Measurements from ENCODE around the gene MRPL54.

MRPL54 gene

GRCh38 chr19:3770136-3770999, 7.9 kb downstream of the MRPL54 start:
- DNase-seq = no peak

DNA sequence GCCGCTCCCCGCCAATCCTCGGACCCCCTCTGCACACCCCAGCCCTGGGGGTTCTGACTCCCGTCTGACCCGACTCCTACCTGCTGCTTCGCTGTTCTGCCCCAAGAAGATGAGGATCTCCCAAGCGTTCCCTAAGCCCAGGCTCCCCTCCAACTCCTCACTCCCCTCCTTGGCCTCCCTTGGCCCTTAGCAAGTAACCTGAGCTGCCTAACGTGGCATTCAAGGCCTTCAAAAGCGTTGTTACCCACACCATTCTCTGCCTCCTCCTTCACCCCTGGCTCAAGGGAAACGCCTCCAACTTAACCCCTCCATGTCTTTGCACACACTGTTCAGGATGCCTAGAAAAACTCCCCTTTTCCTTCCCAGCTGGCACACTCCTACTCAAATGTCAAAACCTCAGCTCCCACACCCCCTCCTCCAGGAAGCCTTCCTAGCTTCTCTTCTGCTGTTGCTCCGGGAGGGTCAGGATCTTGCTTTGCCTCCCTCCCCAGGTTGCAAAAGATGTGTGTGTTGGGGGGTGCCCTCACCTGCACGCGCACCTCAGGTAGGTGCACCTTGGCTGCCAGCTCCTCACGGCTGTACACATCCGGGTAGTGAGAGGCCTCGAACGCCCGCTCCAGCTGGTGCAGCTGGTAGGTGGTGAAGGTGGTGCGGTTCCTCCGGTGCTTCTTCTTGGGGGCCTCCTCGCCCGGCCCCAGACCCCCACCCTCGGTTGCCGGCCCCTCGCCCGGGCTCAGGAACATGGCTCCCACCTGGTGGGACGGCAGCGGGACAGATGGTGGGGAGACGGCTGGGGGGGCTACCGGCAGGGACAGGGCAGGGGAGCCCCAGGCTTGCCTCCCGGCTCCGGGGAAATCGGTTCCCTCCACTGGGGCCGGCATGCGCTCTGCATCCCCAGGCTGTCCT, 8.8 kb downstream of the MRPL54 start:
- no peak for DNase-seq

DNA sequence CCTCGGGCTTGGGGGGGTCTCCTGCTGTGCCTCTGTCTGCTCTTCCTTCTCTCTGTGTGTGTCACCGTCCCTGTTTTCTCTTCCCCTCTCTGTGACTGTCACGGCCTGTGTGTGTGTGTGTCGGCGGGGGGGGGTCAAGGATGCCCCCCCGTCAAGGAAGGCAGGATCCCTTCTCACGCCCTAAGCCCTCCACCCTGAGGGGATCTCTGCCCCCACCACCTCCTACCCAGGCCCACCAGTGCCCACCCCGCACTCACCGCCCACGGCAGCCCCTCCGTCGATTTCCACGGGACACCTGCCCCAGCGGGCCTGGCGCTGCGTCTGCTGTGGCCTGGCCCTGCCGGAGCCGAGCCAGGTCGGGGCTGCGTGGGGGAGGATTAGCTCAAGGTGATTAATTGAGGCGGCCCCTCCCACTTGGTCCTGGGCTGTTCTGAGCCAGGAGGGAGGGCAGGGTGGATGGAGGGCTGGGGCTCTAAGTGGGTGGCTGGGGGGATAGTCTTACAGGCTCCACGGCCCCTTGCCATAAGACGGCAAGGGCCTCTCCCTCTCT, 9.5 kb downstream of the MRPL54 start, which contains the start of gene RAX2:
Gene RAX2 (minus strand): TSS at position 323 of the 550 bp plus-strand sequence. CDS start 486 bp downstream, outside the sequence.
- no peak for DNase-seq

- DNase-seq = no peak
These were observed 11.5 kb downstream of the MRPL54 start for GRCh38 chr19:3773814-3774515.

- DNase-seq = no peak
These were observed 12.3 kb downstream of the MRPL54 start for GRCh38 chr19:3774621-3775373.

DNA sequence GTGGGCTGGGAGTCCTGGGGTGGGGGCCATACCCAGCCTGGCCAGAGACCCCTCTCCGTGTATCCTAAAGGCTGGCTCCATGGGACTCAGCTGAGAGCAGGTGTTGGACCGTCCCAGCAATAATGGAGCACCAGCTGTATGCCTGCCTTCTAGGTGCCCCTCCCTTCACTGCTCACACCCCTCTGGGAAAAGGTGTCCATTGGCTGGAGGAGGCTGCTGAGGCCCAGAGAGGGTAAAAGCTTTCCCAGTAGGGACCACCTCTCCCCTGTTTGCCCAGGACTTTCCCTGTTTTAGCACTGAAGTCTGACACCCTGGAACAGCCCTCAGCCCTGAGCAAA, 12.9 kb downstream of the MRPL54 start:
- no peak for DNase-seq

DNA sequence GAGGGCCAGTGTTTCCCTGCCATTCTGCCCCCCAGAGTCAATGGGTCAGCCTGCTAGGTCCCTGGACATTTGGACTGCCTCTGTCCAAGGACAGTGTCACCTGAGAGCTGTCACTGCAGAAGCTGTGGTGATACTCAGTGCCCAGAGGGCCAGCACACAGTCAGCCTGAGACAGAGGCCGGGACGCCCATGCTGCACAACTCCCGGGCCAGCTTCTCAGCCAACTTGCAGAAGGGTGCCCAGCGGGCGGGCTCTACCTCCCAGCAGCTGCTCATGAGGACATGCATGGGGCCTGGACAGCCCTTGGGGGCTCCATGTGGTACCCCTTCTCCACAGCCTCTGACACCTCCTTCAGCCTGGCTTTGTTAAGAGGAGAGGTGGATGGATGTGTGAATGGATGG, 13.3 kb downstream of the MRPL54 start:
- DNase-seq = no peak

GRCh38 chr19:3776479-3777040, 14.1 kb downstream of the MRPL54 start:
- no peak for DNase-seq

- DNase-seq = no peak
These were observed 15.8 kb downstream of the MRPL54 start for GRCh38 chr19:3778104-3778867.

DNA sequence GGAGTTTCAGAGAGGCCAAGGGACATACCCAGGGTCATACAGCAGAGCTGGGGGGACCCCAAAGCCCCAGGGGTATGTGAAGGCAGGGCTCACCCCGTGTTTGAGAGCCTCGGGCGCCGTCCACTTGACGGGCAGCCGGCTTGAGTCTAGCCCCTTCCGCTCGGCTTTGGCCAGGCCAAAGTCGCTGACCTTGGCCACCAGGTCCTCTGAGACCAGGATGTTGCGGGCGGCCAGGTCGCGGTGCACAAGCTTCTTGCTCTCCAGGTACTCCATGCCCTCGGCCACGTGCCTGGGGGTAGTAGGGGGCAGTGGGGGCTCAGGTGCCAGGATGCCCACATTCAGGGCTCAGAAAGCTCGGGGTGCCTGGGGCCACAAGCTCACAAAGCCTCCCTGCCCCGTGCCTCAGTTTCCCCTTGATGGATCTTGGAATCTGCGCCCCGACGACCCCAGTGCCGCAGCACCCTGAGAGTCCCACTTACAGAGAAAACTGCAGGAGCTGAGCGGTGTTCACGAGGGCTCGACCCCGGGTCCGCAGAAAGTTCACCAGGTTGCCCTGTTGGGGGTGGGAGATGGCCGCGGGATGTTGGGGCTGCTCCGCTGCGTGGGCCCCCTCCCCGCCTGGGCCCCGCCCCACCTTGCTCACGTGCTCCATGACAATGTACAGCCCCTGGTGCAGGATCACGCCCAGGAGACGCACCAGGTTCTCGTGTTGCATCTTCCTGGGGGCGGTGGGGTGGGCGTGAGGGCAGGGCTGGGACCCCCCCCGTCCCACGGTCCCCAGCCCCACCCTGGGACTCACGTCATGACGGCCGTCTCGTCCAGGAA, 16.6 kb downstream of the MRPL54 start:
- DNase-seq = no peak

GRCh38 chr19:3780786-3781304, 18.4 kb downstream of the MRPL54 start:
- no peak for DNase-seq

DNA sequence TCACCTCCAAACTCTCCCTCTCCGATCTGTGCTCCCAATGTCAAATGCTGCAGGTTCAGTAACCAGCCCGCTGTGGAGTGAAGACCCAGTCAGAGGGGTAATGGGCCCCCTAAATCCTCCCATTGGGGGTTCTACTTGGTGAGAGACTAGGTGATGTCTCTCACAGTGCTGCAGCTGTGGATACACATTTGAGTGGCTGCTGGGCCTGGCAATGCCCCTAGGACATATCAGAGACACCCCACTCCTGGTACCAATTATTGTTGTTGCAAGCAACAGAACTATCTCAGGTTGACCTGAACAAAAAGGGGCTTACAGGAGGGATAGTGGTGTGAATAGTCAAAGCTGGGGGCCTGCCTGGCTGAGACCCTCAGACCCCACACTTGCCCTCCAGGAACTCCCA, 19.1 kb downstream of the MRPL54 start:
- DNase-seq = no peak

DNA sequence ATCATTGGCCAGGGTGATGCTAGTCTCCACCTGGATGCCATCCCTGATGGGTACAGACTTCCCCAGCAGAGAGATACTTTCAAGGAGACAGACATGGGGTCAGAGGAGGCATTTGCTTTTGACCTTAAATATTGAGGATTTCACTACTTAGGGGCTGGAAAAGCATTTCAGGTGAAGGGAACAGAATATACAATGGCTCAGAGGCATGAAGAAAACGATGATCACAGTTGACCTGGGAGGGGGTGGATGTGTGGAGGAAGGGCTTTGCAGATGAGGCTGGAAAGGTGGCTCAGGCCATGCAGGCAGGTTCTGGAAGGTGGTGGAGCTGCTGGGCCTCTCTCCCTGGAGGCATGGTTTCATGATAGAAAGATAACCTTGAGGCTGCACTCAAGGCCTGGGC, 19.8 kb downstream of the MRPL54 start:
- DNase-seq = no peak

DNA sequence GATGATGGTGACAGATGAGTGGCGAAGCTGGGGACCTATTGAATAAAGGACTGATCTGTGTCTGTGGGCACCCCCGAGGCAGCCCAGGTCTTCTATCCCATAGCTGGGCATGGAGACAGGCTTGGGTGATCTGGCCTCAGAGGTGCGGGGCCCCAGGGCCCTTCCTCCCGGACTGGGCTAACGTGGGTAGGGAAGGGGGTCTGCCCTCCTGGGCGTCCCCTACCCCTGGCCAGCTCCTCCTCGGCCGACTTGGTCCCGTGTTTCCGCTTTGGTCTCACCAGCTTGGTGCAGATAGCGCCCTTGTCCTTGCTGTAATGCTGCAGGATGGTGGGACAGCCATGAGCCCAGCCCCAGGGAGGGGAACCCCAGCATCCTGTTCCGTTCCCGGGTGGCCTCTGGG, 20.4 kb downstream of the MRPL54 start:
- DNase-seq = no peak

- peak; percentile 52 for DNase-seq
These were observed 21.4 kb downstream of the MRPL54 start for GRCh38 chr19:3783660-3784584.

DNA sequence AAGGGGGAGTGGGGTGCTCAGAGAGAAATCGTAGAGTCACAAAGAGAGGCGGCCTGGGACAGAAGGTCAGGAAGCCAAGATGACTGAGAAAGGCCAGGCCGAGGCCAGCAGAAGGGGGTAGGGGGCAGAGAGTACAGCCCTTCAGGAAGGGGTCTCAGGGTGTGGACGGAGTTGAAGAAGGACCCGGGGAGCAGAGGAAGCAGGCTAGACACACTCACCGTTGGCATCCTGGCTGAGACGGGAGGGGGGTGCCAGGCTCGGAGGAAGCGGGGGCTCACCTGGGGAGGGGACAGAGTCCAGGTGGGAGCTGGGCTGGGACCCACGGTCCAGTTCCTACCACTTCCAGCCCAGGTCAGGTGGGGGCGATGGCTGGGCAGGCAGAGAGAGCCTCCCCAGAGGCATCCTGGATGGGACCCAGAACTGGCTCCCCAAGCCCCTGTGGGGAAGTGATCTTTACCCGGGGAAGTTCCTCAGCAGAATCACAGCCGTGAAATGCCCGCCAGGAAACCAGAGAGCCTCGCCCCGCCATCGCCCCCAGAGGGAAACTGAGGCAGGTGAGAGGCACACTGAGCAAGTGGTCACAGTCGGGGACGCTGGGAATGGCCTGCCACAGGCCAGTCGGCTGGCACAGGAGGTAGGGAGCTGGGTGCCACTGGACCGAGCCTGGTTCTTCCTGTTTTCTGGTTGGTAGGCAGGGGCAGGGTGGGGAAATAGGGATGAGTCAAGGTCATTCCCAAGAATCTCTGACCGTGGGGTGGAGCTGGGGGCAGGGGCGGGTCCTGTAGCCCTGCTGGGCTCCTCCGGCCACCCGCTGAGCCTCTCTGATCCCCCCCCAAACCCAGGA, 22.3 kb downstream of the MRPL54 start:
- DNase-seq = no peak

DNA sequence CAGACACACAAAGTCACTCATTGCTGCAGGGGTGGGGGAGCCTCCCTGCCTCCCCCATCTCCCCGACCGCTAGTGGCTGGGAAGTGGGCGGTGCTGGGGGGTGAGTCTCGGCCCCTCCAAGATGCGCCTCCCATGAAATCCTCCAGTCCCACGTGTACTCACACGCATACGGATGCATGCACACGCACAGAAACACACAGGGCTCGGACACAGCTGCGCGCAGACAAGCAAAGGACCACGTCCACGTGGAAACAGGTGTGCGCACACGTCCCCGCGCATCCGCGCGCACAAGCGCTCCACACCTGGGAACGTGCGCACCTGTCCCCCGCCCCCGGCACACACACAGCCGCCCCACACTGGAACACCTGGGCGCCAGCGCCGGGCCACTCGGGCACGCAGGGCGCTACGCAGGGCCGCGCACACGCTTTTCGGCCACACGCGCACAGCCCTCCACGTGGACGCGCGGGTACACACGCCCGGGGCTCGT, 23.0 kb downstream of the MRPL54 start:
- DNase-seq = peak; percentile 33
